Neural crest cell (in vitro differentiated cells): ENCODE results near the gene KXD1. TPM values are rescaled to one million over a fixed set of nuclear protein-coding genes. Genes with fewer than 3 reads are reported as not detected.
"Not testable (repeated sequence)": the region's sequence is repeated elsewhere in the genome, so short reads cannot be mapped to it uniquely, and the experiment has no call there.

Source experiments
- DNase-seq: peaks from one replicate; pipeline ENCODE4 v3.0.0; 2021; ENCODE audit warnings: low read depth, mixed read lengths, low spot score
- H3K27ac Mint-ChIP-seq: one replicate; pipeline ENCODE4 v1.8.0; 2021; ENCODE audit warnings: mild to moderate bottlenecking, mixed read lengths; ENCODE audit not compliant: unreplicated experiment
- H3K27me3 Mint-ChIP-seq: 2 replicates; pipeline ENCODE4 v1.8.0; 2021; ENCODE audit warnings: low read depth, mild to moderate bottlenecking, mixed read lengths
- H3K36me3 Mint-ChIP-seq: 2 replicates; pipeline ENCODE4 v1.8.0; 2021; ENCODE audit warnings: low read depth, mild to moderate bottlenecking, mixed read lengths
- H3K4me1 Mint-ChIP-seq: 2 replicates; pipeline ENCODE4 v1.8.0; 2021; ENCODE audit warnings: mixed read lengths
- H3K4me3 Mint-ChIP-seq: one replicate; pipeline ENCODE4 v1.8.0; 2021; ENCODE audit warnings: mild to moderate bottlenecking, mixed read lengths
- H3K9me3 Mint-ChIP-seq: 2 replicates; pipeline ENCODE4 v1.8.0; 2021; ENCODE audit warnings: mixed read lengths
- total RNA-seq: library from RNA; stranded (reverse); gene quantifications from 2 replicates; pipeline ENCODE4 v1.2.1, GENCODE V29; 2021
- TF ChIP-seq, protein P1 (sequence below): fragments of 200-600 bp; sonication (generic); conservative IDR thresholded peaks from 2 replicates; pipeline ENCODE4 v1.5.0; 2021; ENCODE audit warnings: antibody characterized with exemption, mild to moderate bottlenecking

Gene KXD1
- total RNA-seq, 1 donor from 2014 or later: 88.5 TPM

DNA sequence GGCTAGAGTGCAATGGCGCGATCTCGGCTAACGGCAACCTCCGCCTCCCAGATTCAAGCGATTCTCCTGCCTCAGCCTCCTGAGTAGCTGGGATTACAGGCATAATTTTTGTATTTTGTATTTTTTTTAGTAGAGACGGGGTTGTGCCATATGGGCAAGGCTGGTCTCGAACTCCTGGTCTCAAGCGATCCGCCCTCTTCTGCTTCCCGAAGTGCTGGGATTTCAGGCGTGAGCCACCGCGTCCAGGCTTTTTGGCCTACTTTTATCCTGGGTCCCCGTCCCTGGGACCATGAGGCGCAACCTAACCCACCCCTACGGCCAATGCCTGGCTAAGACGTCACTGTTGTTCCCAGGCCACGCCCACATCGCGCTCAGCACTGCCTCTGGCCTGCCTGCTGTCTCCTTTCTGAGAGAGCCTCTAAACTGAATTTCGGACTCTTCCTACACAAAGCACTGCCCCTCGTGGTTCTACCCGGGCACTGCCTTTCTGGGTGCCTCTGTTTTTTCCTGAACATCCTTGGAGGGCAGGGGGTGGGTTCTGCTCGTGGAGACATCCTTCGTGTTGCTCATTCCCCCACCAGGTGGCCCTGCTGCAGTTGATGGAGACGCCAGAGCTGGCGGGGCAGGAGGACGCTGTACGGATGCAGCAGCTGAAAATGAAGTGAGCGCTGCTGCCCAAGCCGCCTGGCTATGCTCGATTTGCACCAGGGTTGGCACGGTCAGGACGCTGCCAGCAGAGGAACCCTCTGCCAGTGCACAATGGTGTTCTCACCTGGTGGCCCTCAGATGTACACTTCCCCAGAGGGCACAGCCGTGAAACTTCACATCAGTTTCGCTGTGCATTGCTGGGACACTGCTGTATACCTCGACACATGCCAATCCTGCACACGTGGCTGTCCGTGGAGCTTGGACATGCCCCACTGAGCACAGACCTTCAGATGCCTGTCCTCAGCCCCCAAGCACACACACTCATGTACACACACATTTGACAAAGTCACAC is 32.9 kb downstream of the KXD1 start:
- TF ChIP-seq, protein P1, sequence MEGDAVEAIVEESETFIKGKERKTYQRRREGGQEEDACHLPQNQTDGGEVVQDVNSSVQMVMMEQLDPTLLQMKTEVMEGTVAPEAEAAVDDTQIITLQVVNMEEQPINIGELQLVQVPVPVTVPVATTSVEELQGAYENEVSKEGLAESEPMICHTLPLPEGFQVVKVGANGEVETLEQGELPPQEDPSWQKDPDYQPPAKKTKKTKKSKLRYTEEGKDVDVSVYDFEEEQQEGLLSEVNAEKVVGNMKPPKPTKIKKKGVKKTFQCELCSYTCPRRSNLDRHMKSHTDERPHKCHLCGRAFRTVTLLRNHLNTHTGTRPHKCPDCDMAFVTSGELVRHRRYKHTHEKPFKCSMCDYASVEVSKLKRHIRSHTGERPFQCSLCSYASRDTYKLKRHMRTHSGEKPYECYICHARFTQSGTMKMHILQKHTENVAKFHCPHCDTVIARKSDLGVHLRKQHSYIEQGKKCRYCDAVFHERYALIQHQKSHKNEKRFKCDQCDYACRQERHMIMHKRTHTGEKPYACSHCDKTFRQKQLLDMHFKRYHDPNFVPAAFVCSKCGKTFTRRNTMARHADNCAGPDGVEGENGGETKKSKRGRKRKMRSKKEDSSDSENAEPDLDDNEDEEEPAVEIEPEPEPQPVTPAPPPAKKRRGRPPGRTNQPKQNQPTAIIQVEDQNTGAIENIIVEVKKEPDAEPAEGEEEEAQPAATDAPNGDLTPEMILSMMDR: peak; percentile 58
- H3K4me1 Mint-ChIP-seq: peaks cover 37% of the 10 kb centered on the region

DNA sequence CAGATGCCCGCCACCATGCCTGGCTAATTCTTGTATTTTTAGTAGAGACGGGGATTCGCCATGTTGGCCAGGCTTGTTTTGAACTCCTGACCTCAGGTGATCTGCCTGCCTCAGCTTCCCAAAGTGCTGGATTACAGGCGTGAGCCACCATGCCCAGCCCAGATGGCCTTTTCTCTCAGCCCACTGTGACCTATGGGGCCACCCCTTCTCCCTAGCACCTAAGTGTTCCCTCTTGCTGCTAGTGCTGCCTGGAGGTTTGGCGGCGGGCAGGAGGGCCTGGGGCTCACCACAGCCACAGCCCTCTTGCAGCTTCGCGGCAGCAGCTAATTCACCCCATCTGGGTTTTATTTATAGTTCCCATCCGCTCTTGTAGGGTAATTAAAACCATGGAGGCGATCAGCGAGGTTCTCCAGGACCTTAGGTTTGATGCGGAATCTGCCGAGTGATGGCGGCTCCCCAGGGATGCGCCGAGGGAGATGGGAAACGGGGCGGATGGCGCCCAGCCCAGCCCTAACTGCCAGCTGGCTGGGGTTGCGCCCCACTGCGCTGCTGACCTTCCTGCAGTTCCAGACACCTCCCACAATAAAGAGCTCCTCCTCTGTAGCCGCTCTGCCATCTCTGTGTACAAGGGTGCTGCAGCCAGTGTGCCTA is 34.2 kb downstream of the KXD1 start:
- peaks cover 31% of the 10 kb centered on the region for H3K27me3 Mint-ChIP-seq
- TF ChIP-seq, protein P1: no peak

More for the DNA sequence above, 32.9 kb downstream of the KXD1 start:
- peak; percentile 74 for DNase-seq
- no peaks in the 10 kb centered on the region for H3K36me3 Mint-ChIP-seq
- no peak overlapping the region for H3K27ac Mint-ChIP-seq
- H3K27me3 Mint-ChIP-seq: peaks cover 20% of the 10 kb centered on the region
- peak overlapping the region; percentile 94 for H3K4me3 Mint-ChIP-seq
- H3K9me3 Mint-ChIP-seq: no peaks in the 10 kb centered on the region

DNA sequence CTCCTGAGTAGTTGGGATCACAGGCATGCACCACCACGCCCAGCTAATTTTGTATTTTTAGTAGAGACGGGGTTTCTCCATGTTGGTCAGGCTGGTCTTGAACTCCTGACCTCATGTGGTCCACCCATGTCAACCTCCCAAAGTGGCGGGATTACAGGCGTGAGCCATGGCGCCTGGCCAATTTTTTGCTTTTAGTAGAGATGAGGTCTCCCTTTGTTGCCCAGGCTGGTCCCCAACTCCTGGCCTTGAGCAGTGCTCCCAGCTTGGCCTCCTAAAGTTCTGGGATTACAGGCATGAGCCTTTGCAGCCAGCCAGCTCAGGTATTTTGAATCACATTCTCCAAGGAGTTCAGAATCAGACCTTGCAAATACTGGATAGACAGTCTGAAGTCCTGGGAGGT is 35.1 kb downstream of the KXD1 start:
- peaks cover 41% of the 10 kb centered on the region for H3K4me1 Mint-ChIP-seq
- not testable (repeated sequence) for DNase-seq, H3K27ac Mint-ChIP-seq, H3K9me3 Mint-ChIP-seq, H3K36me3 Mint-ChIP-seq
- peak overlapping the region; percentile 54 for H3K4me3 Mint-ChIP-seq
- H3K27me3 Mint-ChIP-seq: peaks cover 37% of the 10 kb centered on the region

More for the DNA sequence above, 34.2 kb downstream of the KXD1 start:
- Mint-ChIP-seq H3K4me1 (peaks cover 38% of the 10 kb centered on the region), H3K27ac (no peak overlapping the region), H3K9me3 (no peaks in the 10 kb centered on the region), H3K4me3 (peak overlapping the region; percentile 47), H3K36me3 (no peaks in the 10 kb centered on the region)
- no peak for DNase-seq

DNA sequence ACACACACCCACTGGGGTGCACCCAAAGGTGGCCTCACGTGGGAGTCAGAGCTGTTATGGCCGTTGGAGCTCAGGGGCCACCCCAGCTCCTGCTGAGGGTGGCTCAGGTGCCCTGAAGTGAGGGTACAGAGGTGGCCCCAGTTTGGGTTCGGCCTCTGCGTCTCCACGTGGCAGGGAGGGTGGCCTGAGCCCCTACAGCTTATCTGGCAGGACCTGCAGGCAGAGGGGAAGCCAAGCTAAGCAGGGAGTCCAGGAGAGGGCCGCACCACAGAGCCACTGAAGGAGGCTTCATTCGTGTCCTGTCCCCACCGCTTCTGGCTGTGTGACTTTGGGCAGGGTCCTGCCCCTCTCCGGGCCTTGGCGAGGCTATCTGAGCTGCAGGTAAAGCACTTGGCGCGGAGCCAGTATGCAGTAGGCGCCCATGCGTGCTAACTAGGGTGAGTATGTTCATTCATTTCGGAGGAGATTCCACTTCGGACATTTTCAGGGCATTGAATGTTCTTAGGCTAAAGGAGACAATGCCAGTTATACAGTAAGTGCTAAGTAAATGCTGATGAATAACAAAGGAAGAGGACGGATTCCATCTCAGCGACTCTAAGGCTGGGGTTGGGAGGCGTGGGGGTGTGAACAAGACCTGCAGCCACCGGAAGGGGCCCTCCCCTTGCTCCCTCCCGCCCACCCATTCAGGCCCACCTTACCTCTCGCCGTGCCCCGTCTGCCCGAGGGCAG is 35.9 kb downstream of the KXD1 start:
- Mint-ChIP-seq H3K4me3 (peak overlapping the region; percentile 63), H3K36me3 (no peaks in the 10 kb centered on the region), H3K9me3 (no peaks in the 10 kb centered on the region), H3K27me3 (peaks cover 38% of the 10 kb centered on the region), H3K27ac (no peak overlapping the region), H3K4me1 (peaks cover 34% of the 10 kb centered on the region)
- no peak for DNase-seq
- TF ChIP-seq, protein P1: no peak

DNA sequence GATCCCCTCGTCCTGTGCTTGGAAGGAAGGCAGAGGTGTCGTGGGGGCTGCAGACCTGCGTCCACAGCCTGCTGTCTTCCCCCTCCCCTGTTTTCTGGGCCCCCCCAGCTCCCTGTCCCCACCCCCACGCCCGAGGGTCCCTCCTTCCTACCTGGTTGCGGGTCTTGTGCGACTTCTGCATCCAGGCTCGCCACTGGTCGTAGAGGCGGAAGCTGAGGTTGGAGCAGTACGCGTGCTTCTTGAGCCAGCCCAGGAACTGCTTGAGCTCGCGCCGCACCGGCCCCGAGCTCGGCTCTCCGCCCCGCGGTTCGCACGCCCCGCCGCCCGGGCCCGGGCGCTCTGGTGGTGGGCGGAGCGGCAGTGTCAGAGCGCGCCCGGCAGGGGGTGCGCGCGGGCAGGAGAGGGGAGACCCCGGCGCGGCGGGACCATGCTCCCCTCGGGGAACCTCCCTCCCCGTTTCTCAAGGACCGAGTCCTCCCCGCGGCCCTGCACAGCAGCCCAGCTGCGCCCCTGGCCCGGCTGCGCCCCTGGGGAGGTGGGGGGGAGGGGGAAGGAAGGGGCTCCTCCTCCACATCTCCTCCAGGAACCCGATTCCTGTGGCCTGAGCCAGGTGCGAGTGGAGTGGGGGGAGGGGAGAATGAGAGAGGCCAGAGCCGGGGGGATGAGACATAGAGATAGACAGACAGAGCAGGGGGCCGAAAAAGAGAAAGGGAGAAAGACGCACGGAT is 36.6 kb downstream of the KXD1 start:
- Mint-ChIP-seq H3K9me3 (no peaks in the 10 kb centered on the region), H3K4me1 (peaks cover 34% of the 10 kb centered on the region), H3K27me3 (peaks cover 46% of the 10 kb centered on the region), H3K36me3 (no peaks in the 10 kb centered on the region), H3K27ac (no peak overlapping the region), H3K4me3 (peak overlapping the region; percentile 69)
- peak; percentile 77 for DNase-seq
- TF ChIP-seq, protein P1: peak; percentile 88
